Neutrophil (primary cell): ENCODE data around the gene PKP3.

Experiments
- H3K27ac ChIP-seq: fragments of 200-600 bp; sonication (generic); 2 replicates; pipeline ENCODE4 v1.5.1; 2016; ENCODE audit warnings: mild to moderate bottlenecking, moderate library complexity
- H3K27me3 ChIP-seq: fragments of 200-600 bp; sonication (generic); 2 replicates; pipeline ENCODE4 v1.6.0; 2016; ENCODE audit warnings: mild to moderate bottlenecking
- H3K36me3 ChIP-seq: fragments of 200-600 bp; sonication (generic); 2 replicates; pipeline ENCODE4 v1.5.1; 2017
- H3K4me1 ChIP-seq, 2 experiments: fragments of 200-600 bp in 1 of 2; sonication (generic) in 1 of 2; 1 replicate in 1 of 2; 2 replicates in 1 of 2; pipeline versions ENCODE4 v1.5.1 to v1.6.1; 2013 to 2016; ENCODE audit warnings: low read depth in 1 of 2, low read length in 1 of 2, mild to moderate bottlenecking in 1 of 2, moderate library complexity in 1 of 2; ENCODE audit not compliant: control insufficient read depth in 1 of 2, insufficient read depth in 1 of 2
- H3K4me3 ChIP-seq, 2 experiments: fragments of 200-600 bp in 1 of 2; sonication (generic) in 1 of 2; 1 replicate in 1 of 2; 2 replicates in 1 of 2; pipeline ENCODE4 v1.5.1; 2013 to 2016; ENCODE audit warnings: low read depth in 1 of 2, low read length in 1 of 2, mild to moderate bottlenecking in 1 of 2, moderate library complexity in 1 of 2
- H3K9me3 ChIP-seq: fragments of 200-600 bp; sonication (generic); 2 replicates; pipeline ENCODE4 v1.5.1; 2016
- CTCF ChIP-seq: fragments of 200-600 bp; sonication (generic); IDR thresholded peaks from 2 replicates; pipeline ENCODE4 v1.5.1; 2016; ENCODE audit warnings: antibody characterized with exemption

PKP3 gene

GRCh38 chr11:391117-392017 lies 2.6 kb upstream of the PKP3 start:
- no peak overlapping the region for H3K4me3 ChIP-seq
- peaks cover 26% of the 10 kb centered on the region for H3K27me3 ChIP-seq
- no peak overlapping the region for H3K27ac ChIP-seq
- no peaks in the 10 kb centered on the region for H3K36me3 ChIP-seq
- H3K9me3 ChIP-seq: no peaks in the 10 kb centered on the region
- H3K4me1 ChIP-seq: no peaks in the 10 kb centered on the region
- TF ChIP-seq CTCF: no peak

GRCh38 chr11:392102-392777 lies 1.8 kb upstream of the PKP3 start:
- H3K36me3 ChIP-seq: no peaks in the 10 kb centered on the region
- H3K27ac ChIP-seq: no peak overlapping the region
- H3K4me3 ChIP-seq: no peak overlapping the region

GRCh38 chr11:393219-394033 lies 583 bp upstream of the PKP3 start:
- Histone ChIP-seq H3K27ac (no peak overlapping the region), H3K36me3 (no peaks in the 10 kb centered on the region), H3K4me1 (peaks cover 0 to 8% of the 10 kb centered on the region in 2 experiments), H3K27me3 (peaks cover 29% of the 10 kb centered on the region), H3K9me3 (no peaks in the 10 kb centered on the region), H3K4me3 (no peak overlapping the region)
- no peak for TF ChIP-seq CTCF

More at GRCh38 chr11:392102-392777, 1.8 kb upstream of the PKP3 start:
- Histone ChIP-seq H3K9me3 (no peaks in the 10 kb centered on the region), H3K27me3 (peaks cover 35% of the 10 kb centered on the region), H3K4me1 (peaks cover 0 to 7% of the 10 kb centered on the region in 2 experiments)
- no peak for TF ChIP-seq CTCF

GRCh38 chr11:394858-395655 lies 1.0 kb downstream of the PKP3 start:
- H3K4me1 ChIP-seq: peaks cover 0 to 8% of the 10 kb centered on the region in 2 experiments

More at GRCh38 chr11:394858-395655, 1.0 kb downstream of the PKP3 start:
- Histone ChIP-seq H3K27me3 (peaks cover 34% of the 10 kb centered on the region), H3K36me3 (no peaks in the 10 kb centered on the region), H3K4me3 (no peak overlapping the region), H3K27ac (no peak overlapping the region), H3K9me3 (no peaks in the 10 kb centered on the region)
- TF ChIP-seq CTCF: no peak
